Measurements from ENCODE around the gene PTPRM. TPM values are rescaled to one million over a fixed set of nuclear protein-coding genes. Genes with fewer than 3 reads are reported as not detected.

PTPRM gene
- total RNA-seq, 1 donor from 2014 or later, result 65.5 TPM

DNA sequence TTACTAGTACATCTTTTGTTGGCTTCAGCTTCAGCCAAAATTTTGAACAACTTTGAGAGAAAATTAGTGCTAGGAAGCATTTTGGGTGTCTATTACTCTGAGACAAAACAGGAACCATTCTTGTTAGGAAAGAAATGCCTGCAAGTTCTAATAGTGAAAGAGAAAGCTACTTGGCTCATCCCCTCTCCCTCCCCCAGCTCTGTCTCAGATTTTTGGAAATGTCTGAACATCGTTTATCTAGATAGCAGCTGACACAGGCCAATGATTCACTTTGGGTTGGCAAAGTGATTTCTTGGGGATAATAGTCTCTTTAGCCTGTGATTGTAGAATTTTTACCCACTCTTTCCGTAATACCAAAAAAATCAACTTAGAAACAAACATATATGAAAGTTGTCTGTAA lies 42.3 kb upstream of the PTPRM start:
- Histone ChIP-seq H3K27me3 (ENCODE audit: control insufficient read depth, insufficient read depth, low read length) (no peaks in the 10 kb centered on the region), H3K4me3 (ENCODE audit: low read depth, low read length) (no peak overlapping the region), H3K36me3 (ENCODE audit: control insufficient read depth, insufficient read depth, low read length) (no peaks in the 10 kb centered on the region)
- DNase-seq (ENCODE audit: low read depth), result no peak
- no peak for TF ChIP-seq CTCF (IDR thresholded peaks at IDR 0.05; ENCODE audit: insufficient read depth, low read length, poor library complexity, severe bottlenecking)

GRCh38 chr18:7532942-7533341 lies 34.2 kb upstream of the PTPRM start:
- TF ChIP-seq CTCF (IDR thresholded peaks at IDR 0.05; ENCODE audit: insufficient read depth, low read length, poor library complexity, severe bottlenecking), result no peak
- DNase-seq (ENCODE audit: low read depth), result no peak
- Histone ChIP-seq H3K27me3 (ENCODE audit: control insufficient read depth, insufficient read depth, low read length) (no peaks in the 10 kb centered on the region), H3K36me3 (ENCODE audit: control insufficient read depth, insufficient read depth, low read length) (no peaks in the 10 kb centered on the region), H3K4me3 (ENCODE audit: low read depth, low read length) (no peak overlapping the region)

DNA sequence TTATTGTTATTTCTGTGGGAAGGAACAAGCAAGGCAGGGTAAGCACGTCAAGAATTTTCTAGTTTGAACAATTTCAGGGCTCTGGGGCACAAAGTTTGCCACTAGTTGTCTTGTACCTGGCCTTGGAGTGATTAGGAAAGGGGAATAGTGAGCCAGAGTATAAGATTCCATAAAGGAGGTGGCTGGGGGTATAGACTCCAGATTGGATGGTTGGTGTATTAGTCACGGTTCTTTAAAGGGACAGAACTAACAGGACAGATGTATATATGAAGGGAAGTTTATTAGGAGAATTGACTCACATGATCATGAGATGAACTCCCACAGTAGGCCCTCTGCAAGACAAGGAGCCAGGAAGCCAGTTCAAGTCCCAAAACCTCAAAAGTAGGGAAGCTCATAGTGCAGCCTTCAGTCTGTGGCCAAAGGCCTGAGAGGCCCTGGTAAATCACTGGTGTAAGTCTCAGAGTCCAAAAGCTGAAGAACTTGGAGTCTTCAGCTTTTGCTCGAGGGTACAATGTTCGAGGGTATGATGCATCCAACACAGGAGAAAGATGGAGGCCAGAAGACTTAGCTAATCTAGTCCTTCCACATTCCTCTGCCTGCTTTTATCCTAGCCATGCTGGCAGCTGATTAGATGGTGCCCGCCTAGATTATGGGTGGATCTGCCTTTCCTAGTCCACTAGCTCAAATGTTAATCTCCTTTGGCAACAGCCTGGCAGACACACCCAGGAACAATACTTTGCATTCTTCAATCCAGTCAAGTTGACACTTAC lies 31.5 kb upstream of the PTPRM start:
- no peaks in the 10 kb centered on the region for H3K36me3 ChIP-seq (ENCODE audit: control insufficient read depth, insufficient read depth, low read length)
- DNase-seq (ENCODE audit: low read depth), result no peak
- TF ChIP-seq CTCF (IDR thresholded peaks at IDR 0.05; ENCODE audit: insufficient read depth, low read length, poor library complexity, severe bottlenecking), result no peak

DNA sequence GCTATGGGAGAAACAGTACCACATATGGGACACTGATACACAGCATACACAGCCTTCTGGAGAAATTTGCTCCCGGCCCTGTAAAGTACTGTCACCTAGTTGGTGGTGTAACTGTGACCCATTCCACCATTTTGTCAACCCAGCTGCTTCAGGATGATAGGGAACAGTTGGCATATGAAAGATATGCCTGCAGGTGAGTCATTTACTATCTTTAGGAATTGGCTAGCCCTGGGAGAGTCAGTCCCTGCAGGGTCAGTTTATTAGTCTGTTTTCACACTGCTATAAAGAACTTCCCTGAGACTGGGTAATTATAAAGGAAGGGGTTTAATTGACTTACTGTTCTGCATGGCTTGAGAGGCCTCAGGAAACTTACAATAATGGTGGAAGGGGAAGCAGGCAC lies 30.0 kb upstream of the PTPRM start:
- no peak for TF ChIP-seq CTCF (IDR thresholded peaks at IDR 0.05; ENCODE audit: insufficient read depth, low read length, poor library complexity, severe bottlenecking)
- Histone ChIP-seq H3K27me3 (ENCODE audit: control insufficient read depth, insufficient read depth, low read length) (no peaks in the 10 kb centered on the region), H3K4me3 (ENCODE audit: low read depth, low read length) (no peak overlapping the region), H3K36me3 (ENCODE audit: control insufficient read depth, insufficient read depth, low read length) (no peaks in the 10 kb centered on the region)
- no peak for DNase-seq (ENCODE audit: low read depth)

More for the DNA sequence above, 31.5 kb upstream of the PTPRM start:
- no peak overlapping the region for H3K4me3 ChIP-seq (ENCODE audit: low read depth, low read length)
- no peaks in the 10 kb centered on the region for H3K27me3 ChIP-seq (ENCODE audit: control insufficient read depth, insufficient read depth, low read length)

DNA sequence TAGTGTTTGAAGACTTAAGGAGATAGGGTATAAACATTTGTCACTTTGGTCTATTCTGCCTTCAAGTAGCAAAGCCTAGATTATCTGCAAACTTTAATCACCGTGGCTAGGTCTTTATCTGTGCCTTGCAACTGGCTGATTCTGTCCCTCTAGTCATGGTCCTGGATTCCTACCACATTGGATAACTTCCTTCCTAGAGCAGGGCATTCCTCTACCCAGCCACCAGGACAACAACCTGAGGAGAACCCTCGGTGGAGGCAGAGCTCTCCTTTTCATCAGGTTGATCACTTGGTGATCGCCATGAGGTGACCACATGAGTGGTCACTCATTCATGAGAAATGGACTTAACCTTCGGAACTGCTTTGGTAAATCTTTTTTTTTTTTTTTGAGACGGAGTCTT lies 25.3 kb upstream of the PTPRM start:
- TF ChIP-seq CTCF (IDR thresholded peaks at IDR 0.05; ENCODE audit: insufficient read depth, low read length, poor library complexity, severe bottlenecking), result no peak
- no peak for DNase-seq (ENCODE audit: low read depth)
- Histone ChIP-seq H3K36me3 (ENCODE audit: control insufficient read depth, insufficient read depth, low read length) (no peaks in the 10 kb centered on the region), H3K4me3 (ENCODE audit: low read depth, low read length) (no peak overlapping the region), H3K27me3 (ENCODE audit: control insufficient read depth, insufficient read depth, low read length) (no peaks in the 10 kb centered on the region)

GRCh38 chr18:7544686-7545085 lies 22.4 kb upstream of the PTPRM start:
- H3K36me3 ChIP-seq (ENCODE audit: control insufficient read depth, insufficient read depth, low read length), result no peaks in the 10 kb centered on the region
- TF ChIP-seq CTCF (IDR thresholded peaks at IDR 0.05; ENCODE audit: insufficient read depth, low read length, poor library complexity, severe bottlenecking), result no peak
- H3K4me3 ChIP-seq (ENCODE audit: low read depth, low read length), result no peak overlapping the region
- DNase-seq (ENCODE audit: low read depth), result no peak
- no peaks in the 10 kb centered on the region for H3K27me3 ChIP-seq (ENCODE audit: control insufficient read depth, insufficient read depth, low read length)
